HG03175 (cell line): ENCODE results near the gene SATB2.

Experiments used
- ATAC-seq: cut with Tn5 transposase; IDR thresholded peaks from one replicate; pipeline ENCODE4 v1.9.1; 2021; ENCODE audit warnings: mild to moderate bottlenecking, moderate library complexity; ENCODE audit not compliant: unreplicated experiment

Gene SATB2

GRCh38 chr2:199466692-199467065, 8.9 kb upstream of the SATB2 start:
- no peak for ATAC-seq

- ATAC-seq: no peak
These were observed 8.4 kb upstream of the SATB2 start for GRCh38 chr2:199465988-199466691.

GRCh38 chr2:199465390-199465789, 7.7 kb upstream of the SATB2 start:
- ATAC-seq: no peak

- ATAC-seq: no peak
These were observed 7.0 kb upstream of the SATB2 start for GRCh38 chr2:199464606-199465352.

GRCh38 chr2:199463708-199464605, 6.2 kb upstream of the SATB2 start:
- no peak for ATAC-seq

GRCh38 chr2:199462956-199463692, 5.4 kb upstream of the SATB2 start:
- ATAC-seq: peak; percentile 35

- ATAC-seq: no peak
These were observed 4.7 kb upstream of the SATB2 start for GRCh38 chr2:199462347-199462955.

GRCh38 chr2:199461711-199462346, 4.1 kb upstream of the SATB2 start:
- no peak for ATAC-seq

GRCh38 chr2:199460846-199461710, 3.3 kb upstream of the SATB2 start:
- ATAC-seq: no peak

- ATAC-seq: no peak
These were observed 2.4 kb upstream of the SATB2 start for GRCh38 chr2:199460101-199460671.

- peak; percentile 28 for ATAC-seq
These were observed 1.8 kb upstream of the SATB2 start for GRCh38 chr2:199459286-199460100.

- peak; percentile 40 for ATAC-seq
These were observed 1.1 kb upstream of the SATB2 start for GRCh38 chr2:199458806-199459285.

GRCh38 chr2:199458009-199458805, 468 bp upstream of the SATB2 start:
- peak; percentile 20 for ATAC-seq

GRCh38 chr2:199456383-199457146, 1.2 kb downstream of the SATB2 start:
- no peak for ATAC-seq

- ATAC-seq: no peak
These were observed 2.0 kb downstream of the SATB2 start for GRCh38 chr2:199455545-199456382.
